ENCODE data around the gene RIMS3.

GRCh38 chr1:40710581-40711315, 45.3 kb upstream of the RIMS3 start:
- TF ChIP-seq CTCF (IDR thresholded peaks at IDR 0.05; ENCODE audit: insufficient read depth, low read depth, low read length) (no peak), EZH2 (IDR thresholded peaks at IDR 0.05; ENCODE audit: insufficient read depth, low read length) (no peak)
